ENCODE measurements around the gene LNX1.

DNA sequence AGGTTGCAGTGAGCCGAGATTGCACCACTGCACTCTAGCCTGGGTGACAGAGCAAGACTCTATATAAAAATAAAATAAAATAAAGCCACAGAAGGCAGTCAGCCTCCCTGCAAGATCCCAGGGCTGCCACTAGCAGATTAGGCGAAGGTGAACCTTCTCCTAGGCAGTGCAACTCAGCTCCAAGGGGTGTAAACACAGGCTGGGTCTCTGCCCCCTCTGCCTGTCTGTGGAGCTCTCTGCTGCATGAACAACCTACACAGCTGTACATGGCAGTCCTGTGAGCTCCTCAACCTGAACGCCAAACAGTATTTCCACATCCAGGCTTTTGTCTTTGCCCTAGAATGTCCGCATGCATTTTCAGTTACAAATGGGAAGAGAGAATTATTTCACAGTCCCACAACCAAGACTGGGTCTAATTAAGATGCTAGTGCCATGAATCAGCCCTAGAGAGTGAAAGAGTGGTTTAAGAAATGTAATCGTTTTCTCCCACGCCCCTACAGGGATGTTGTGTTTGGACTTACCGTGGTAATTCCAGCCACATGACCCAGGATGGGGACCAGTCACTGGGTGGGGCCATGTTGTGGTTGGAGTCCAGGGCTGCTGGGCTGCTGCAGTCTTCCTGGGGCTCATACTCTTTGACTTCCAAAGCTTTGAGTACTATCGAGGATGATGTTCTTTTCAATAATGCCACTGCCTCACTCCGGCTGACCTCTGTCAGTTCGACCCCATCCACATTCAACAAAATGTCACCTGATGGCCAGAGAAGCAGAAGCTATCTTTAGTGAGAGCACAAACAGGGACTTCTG, 114.9 kb downstream of the LNX1 start:
- TF ChIP-seq EZH2 (IDR thresholded peaks at IDR 0.05) (no peak), EZH2phosphoT487 (IDR thresholded peaks at IDR 0.05) (no peak)
- TF ChIP-seq, protein P1, sequence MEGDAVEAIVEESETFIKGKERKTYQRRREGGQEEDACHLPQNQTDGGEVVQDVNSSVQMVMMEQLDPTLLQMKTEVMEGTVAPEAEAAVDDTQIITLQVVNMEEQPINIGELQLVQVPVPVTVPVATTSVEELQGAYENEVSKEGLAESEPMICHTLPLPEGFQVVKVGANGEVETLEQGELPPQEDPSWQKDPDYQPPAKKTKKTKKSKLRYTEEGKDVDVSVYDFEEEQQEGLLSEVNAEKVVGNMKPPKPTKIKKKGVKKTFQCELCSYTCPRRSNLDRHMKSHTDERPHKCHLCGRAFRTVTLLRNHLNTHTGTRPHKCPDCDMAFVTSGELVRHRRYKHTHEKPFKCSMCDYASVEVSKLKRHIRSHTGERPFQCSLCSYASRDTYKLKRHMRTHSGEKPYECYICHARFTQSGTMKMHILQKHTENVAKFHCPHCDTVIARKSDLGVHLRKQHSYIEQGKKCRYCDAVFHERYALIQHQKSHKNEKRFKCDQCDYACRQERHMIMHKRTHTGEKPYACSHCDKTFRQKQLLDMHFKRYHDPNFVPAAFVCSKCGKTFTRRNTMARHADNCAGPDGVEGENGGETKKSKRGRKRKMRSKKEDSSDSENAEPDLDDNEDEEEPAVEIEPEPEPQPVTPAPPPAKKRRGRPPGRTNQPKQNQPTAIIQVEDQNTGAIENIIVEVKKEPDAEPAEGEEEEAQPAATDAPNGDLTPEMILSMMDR (IDR thresholded peaks at IDR 0.05), result no peak

Measured in neural progenitor cell (in vitro differentiated cells).